ENCODE data around the gene DRAXIN.
A peak's percentile ranks its signal among the peaks of the same experiment; 100 is the strongest.

The DRAXIN gene

DNA sequence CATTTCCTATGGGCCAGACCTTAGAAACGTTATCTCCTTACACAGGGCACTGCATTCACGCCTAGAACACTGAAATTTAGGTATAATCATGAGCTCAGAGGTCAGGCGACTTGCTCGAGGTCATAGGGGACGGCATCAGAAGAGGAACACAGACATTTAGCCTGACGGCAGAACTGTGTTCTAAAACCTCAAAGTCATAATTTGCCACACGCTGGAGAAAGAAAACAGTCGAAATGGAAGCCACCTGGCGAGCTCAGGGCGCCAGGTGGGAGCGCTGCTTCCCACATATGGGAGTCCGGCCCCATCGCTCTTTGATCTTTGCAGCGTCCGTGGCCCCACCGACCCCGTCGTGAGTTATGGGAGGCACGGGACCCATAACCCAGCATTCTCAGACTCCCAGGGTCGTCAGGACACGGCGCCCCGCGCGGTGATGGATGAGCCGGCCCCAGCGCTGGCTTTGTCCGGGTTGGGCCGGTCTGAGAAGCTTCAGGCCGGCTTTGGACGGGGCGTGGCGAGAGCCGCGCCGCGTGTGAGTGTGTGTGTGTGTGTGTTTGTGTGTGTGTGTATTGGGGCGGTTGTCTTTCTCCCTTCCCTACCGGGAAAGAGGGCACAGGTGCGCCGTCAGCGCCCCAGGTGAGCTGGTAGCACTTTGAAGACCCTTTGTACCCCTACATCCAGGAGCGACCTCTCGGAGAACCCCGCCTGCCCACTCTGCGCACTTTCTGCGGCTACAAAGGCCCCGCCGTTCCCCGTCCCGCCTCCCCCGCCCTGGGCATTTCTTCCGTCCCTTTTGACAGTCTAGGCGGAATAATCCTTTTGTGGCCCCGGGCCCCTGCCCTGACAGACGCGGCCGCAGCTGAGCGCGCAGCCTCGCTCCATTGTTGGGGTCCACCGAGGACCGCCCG, 861 bp upstream of the DRAXIN start:
- no peak overlapping the region for H3K4me3 ChIP-seq (replicated peaks; ENCODE audit: insufficient read depth, low read length)
- peaks cover 28% of the 10 kb centered on the region for H3K27me3 ChIP-seq (ENCODE audit: insufficient read depth, poor library complexity, severe bottlenecking)
- H3K27ac ChIP-seq (replicated peaks) = no peak overlapping the region
- DNase-seq (ENCODE audit: low read depth in 1 of 2, low spot score in 1 of 2) = no peak
- TF ChIP-seq SPI1 (IDR thresholded peaks at IDR 0.05; ENCODE audit: borderline replicate concordance, low read depth) (no peak), GABPA (IDR thresholded peaks at IDR 0.05; ENCODE audit: low read depth) (no peak), CTCF (IDR thresholded peaks at IDR 0.05; ENCODE audit: insufficient read depth, low read length) (no peak), REST (IDR thresholded peaks at IDR 0.05; ENCODE audit: insufficient replicate concordance, low read depth) (no peak), POLR2AphosphoS5 (IDR thresholded peaks at IDR 0.05; ENCODE audit: low read depth) (no peak)

DNA sequence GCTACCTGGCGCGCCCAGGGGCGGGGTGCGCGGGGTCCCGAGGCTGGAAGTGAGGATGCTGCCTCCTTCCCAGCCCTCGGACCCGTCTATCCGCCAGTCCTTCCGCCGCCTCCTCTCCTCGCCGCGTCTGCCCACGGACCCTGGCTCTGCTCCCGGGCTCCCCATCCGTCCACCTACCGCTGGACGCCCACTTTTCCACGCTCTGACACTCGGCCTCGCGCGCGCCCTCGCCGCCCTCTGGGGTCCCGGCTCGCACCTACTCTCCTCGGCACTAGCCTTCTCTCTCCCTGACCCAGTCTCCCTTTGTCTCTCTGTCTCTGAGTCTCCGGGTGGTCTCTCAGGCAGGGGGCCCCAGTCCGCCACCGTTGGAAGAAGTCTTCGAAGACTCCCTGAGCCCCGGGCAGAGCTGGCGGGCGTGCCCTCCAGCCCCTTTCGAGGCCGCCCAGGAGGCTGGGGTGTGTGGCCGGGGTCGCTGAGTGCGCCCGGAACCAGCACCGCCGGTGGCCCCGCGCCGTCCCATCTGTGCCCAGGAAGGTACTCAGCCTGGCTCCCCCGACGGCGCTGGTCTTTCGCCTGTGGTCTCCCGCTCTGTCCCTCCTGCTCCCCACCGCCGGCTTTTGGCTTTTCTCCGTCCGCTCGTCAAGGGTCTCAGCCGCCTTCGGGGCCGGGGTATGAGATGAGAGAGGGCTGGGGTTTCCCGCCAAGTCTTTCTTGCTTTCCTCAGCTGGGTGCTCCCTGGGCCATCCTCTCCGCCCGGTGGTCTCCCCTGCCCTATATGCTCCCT, 610 bp downstream of the DRAXIN start:
- TF ChIP-seq REST (IDR thresholded peaks at IDR 0.05; ENCODE audit: insufficient replicate concordance, low read depth) = no peak
- no peak for TF ChIP-seq GABPA (IDR thresholded peaks at IDR 0.05; ENCODE audit: low read depth)
- TF ChIP-seq SPI1 (IDR thresholded peaks at IDR 0.05; ENCODE audit: borderline replicate concordance, low read depth) = no peak
- TF ChIP-seq POLR2AphosphoS5 (IDR thresholded peaks at IDR 0.05; ENCODE audit: low read depth) = no peak
- TF ChIP-seq CTCF (IDR thresholded peaks at IDR 0.05; ENCODE audit: insufficient read depth, low read length) = no peak
- Histone ChIP-seq H3K4me3 (replicated peaks; ENCODE audit: insufficient read depth, low read length) (no peak overlapping the region), H3K27ac (replicated peaks) (no peak overlapping the region), H3K27me3 (ENCODE audit: insufficient read depth, poor library complexity, severe bottlenecking) (peaks cover 28% of the 10 kb centered on the region)
- DNase-seq (ENCODE audit: low read depth in 1 of 2, low spot score in 1 of 2) = no peak

- Histone ChIP-seq H3K27ac (replicated peaks) (no peak overlapping the region), H3K4me3 (replicated peaks; ENCODE audit: insufficient read depth, low read length) (no peak overlapping the region), H3K27me3 (ENCODE audit: insufficient read depth, poor library complexity, severe bottlenecking) (peaks cover 28% of the 10 kb centered on the region)
- TF ChIP-seq CTCF (IDR thresholded peaks at IDR 0.05; ENCODE audit: insufficient read depth, low read length) = no peak
- no peak for TF ChIP-seq SPI1 (IDR thresholded peaks at IDR 0.05; ENCODE audit: borderline replicate concordance, low read depth)
- TF ChIP-seq REST (IDR thresholded peaks at IDR 0.05; ENCODE audit: insufficient replicate concordance, low read depth) = no peak
- TF ChIP-seq GABPA (IDR thresholded peaks at IDR 0.05; ENCODE audit: low read depth) = no peak
- no peak for TF ChIP-seq POLR2AphosphoS5 (IDR thresholded peaks at IDR 0.05; ENCODE audit: low read depth)
- DNase-seq (ENCODE audit: low read depth in 1 of 2, low spot score in 1 of 2) = peak in 1 of 2 experiments; percentile 35
These were observed 1.6 kb downstream of the DRAXIN start for GRCh38 chr1:11693024-11693590.
